ENCODE measurements around the gene SDK2.

GRCh38 chr17:73285603-73285908, 358.7 kb downstream of the SDK2 start:
- TF ChIP-seq CTCF (IDR thresholded peaks at IDR 0.05) (no peak), RFX5 (IDR thresholded peaks at IDR 0.05; ENCODE audit: low read length) (no peak), USF2 (IDR thresholded peaks at IDR 0.05; ENCODE audit: borderline replicate concordance, low read depth, low read length) (no peak), MEF2A (IDR thresholded peaks at IDR 0.05; ENCODE audit: borderline replicate concordance, low read depth) (no peak), TAF1 (IDR thresholded peaks at IDR 0.05; ENCODE audit: borderline replicate concordance, low read depth, low read length) (no peak), CHD2 (IDR thresholded peaks at IDR 0.05; ENCODE audit: low read length, partially characterized antibody) (no peak), JUND (IDR thresholded peaks at IDR 0.05) (no peak), MAX (IDR thresholded peaks at IDR 0.05; ENCODE audit: low read depth) (no peak), YY1 (IDR thresholded peaks at IDR 0.05; ENCODE audit: low read depth) (no peak)
